Lower leg skin (tissue), 3 donors: ENCODE results near the gene FAM110A.

ENCODE experiments used
- CTCF ChIP-seq, 3 donors: fragments of 450-650 bp; IDR thresholded peaks; one replicate each; pipeline ENCODE4 v1.5.1; 2016; ENCODE audit warnings: antibody characterized with exemption in 3 of 3, mild to moderate bottlenecking in 3 of 3, moderate library complexity in 2 of 3
- POLR2A ChIP-seq, 2 donors: fragments of 450-650 bp; IDR thresholded peaks; one replicate each; pipeline ENCODE4 v1.6.1; 2016 to 2017; ENCODE audit warnings: antibody characterized with exemption in 2 of 2, mild to moderate bottlenecking in 1 of 2, moderate library complexity in 1 of 2

GRCh38 chr20:890666-891057, 57.1 kb downstream of the FAM110A start:
- TF ChIP-seq POLR2A (IDR thresholded peaks at IDR 0.05) (no peak), CTCF (IDR thresholded peaks at IDR 0.05) (no peak)
